ENCODE results near the gene MCRIP2.
"Not testable (repeated sequence)": the region's sequence is repeated elsewhere in the genome, so short reads cannot be mapped to it uniquely, and the experiment has no call there.

The MCRIP2 gene, protein sequence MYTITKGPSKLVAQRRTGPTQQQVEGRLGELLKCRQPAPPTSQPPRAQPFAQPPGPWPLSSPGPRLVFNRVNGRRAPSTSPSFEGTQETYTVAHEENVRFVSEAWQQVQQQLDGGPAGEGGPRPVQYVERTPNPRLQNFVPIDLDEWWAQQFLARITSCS

DNA sequence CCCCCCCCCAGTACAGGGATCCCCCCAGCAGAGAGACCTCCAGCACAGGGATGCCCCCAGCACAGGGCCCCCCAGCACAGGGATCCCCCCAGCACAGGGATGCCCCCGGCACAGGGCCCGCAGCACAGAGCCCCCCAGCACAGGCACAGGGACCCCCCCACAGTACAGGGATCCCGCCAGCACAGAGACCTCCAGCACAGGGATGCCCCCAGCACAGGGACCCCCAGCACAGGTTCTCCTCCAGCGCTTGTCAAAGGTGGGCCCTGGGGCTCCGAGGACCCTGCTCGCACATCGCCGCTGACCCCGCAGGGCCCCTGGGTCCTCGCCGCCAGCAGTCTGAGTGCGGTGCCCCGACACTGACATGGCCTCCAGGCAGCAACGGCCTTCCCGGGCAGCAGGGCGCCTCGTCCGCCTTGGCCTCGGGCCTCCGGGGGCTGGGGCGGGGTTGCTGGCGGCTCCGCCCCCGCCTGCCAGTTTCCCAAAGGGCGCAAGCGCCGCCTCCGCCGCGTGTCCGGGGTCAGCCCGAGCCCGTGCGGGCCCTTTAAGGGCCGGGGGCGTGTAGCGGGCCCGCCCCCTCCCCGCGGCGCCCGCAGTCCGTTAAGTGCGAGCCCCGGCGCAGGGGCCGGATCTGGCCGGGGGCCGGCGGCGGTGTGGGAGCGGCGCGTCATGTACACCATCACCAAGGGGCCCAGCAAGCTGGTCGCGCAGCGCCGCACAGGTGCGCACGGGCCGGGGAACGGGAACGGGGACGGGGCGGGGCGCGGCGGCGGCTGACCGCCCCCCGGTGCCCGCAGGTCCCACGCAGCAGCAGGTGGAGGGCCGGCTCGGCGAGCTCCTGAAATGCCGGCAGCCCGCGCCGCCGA is at the start of gene MCRIP2:
TSS of gene MCRIP2 (plus strand) at position 503 of the 863 bp plus-strand sequence. CDS start at position 667, 164 bp downstream.
- peak; percentile 91 for DNase-seq

DNA sequence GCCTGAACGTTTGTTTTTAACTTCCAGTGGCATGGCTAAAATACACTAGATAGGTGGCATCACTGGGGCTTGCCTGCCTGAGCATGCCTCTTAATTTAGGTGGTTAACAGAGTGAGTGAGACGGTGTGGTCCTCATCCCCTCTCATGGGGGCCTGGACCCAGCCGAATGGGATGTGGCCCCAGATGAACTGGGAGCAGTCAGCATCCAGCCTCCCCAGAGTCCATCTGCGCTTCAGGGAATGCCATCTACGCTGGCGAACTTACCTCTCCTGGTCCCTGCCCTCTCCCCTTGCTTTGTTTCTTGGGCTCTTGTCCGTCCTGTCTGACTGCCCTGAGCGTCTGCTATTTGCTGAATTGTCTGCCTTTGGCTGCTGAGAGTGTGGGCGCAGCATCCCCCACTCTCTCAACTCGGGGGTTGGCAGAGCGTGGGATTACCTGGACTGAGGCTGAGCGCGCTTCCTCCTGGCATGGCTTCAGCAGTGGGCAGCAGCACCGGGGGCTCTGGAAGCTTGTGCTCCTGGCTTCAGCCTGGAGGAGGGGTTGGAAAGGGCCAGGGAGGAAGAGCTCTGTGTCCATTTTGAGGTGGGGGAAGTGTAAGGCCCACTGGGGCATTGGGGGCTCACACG is 49.6 kb upstream of the MCRIP2 start:
- no peak for DNase-seq

DNA sequence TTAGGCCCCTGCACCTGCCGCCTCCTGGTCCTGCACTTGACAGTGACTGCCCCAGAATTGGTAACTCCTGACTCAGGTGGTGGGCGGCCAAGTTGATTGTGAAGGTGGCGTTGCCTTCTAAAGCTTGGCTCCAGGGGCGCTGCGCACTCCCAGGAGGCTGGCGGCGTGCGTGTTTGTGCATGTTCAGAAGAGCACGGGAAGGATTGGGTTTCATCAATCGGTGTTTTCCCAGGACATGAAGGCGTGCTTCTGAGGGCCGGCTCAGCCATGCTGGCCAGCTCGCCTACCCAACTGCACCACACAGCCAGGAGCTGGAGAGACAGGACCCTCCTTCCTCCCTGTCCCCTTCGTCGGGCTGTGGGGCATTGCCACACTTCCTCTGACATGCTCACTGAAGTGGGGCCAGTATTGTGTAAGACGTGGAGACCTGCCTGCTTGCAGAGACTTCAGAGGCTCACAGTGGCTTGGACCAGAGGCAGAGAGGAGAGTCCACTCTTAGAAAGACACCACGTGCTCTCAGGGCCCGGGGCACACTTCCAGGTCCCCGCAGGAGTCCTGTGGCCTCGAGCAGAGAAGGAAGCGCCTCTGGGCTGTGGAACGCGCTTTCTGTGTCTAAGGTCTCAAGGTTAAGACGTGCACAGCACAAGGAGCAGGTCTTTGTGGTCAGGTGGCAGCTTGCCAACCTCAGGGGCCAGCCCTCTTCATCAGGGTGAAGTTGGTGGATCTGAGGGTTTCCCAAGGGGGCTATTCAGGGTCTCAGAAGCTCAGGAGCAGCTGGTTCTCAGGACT is 48.9 kb upstream of the MCRIP2 start:
- no peak for DNase-seq

DNA sequence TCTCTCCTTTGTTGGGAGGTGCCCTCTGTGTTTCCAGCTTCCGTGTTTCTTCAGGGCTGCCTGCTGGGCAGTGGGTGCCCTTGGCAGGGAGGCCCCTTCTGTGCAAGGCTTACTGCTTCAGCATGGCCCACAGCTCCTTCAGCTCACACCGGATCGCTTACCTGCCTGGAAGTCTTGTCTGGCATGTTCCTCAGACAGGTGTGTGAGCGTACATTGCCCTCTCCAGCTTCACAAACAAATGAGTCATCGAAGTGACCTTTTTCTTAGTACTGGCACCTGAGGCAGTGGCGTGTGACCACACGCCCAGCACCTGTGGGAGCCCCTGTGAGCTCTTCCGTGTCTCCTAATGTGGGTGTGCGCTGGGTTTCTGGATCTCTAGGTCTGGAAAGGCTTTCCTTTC is 48.2 kb upstream of the MCRIP2 start:
- no peak for DNase-seq

DNA sequence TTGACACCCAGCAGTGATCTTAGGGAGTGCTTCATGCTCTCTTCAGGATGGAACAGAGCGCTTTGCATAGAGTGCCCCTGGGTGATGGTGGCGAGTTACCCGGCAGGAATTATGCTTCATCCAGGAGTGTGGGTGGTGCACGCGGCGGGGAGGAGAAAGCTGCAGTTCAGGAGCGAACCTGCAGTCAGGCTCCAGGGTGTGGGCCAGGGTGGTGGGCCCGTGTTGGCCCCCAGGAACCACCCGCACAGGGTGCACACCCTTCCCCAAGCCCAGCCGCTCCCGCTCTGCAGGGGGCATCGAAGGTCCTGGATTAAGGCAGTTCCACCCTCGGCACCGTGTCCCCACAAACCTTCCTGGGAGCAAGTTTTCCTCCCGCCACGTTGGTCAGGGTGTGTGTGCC is 47.8 kb upstream of the MCRIP2 start:
- no peak for DNase-seq

DNA sequence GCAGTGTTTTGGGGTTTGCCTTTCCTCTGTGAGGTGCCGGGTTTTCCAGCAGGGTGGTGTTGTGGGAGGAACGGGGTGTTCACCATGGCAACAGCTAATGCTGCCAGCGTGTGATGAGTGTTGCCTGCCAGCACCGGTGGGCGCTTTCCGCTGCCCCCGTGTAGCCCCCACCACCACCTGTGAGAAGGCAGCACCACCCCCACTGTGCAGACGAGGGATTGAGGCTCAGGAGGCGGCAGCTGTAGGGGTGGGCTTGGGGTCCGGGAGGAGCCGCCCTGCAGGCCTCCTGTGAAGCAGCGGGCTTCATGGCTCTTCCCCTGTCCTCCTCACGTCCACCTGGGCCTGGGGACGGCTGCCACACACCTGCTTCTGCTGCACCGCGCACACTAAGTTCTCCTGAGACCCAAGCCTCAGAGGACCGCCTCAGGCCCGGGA is 46.5 kb upstream of the MCRIP2 start:
- no peak for DNase-seq

DNA sequence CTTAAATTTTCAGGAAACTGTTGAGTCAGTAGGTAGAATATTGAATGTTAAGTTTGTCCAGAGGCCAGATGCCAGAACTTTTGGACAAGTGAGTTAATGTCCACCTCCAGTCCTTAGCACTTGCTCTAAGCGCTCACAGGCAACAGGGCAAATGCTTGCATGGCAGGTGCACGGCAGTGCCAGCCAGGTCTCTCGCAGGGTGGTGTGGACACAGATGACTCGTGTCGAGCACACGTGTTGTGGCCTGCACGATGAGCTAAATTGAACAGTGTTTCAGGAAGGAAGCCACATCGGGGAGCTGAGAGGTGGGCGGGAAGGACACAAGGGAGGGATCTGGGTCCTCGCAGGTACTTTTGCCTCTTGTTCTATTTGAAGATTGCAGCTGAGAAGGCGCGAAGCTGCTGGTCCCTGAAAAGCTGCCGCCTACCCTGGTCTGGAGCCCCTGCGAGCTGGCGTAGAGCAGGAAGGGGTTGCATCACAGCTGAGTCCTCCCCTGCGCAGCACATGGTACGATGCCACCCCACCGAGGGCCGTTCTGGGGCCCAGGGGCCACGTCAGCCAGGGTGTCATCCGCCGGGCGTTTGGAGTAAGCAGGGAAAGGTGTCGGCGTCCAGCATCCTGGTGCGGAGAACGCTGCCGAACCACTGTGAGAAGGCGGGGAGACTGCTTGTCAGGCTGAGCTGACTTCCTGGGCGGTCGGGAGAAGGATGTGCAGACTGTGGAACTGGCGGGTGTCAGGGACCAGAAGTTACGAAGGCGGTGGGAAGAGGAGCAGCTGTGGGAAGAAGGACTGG is 45.5 kb upstream of the MCRIP2 start:
- no peak for DNase-seq

DNA sequence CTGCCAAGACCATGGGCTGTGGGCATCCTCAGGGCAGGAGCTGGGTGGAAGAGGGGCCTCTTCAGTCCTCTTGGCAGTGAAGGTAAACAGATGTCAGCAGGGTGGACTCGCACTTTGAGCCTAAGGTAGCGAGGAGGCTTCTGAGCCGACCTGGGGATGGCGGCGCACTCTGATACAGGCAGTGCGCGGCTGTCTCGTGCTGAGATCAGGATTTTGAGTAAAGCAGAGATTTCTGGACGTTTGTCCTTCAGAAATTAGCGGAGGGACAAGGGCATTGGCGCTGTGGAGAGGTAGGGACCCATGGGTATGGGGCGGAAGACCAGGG is 44.9 kb upstream of the MCRIP2 start:
- DNase-seq, result no peak

DNA sequence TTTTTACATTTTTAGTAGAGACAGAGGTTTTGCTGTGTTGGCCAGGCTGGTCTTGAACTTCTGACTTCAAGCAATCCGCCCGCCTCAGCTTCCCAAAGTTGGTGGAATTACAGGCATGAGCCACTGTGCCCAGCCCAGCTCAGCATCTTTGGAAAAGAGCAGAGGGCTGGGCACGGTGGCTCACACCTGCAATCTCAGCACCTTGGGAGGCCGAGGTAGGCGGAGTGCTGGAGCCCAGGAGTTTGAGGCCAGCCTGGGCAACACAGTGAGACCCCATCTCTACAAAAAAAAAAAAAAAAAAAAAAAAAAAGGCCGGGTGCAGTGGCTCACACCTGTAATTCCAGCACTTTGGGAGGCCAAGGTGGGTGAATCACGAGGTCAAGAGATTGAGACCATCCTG is 44.0 kb upstream of the MCRIP2 start:
- DNase-seq, result not testable (repeated sequence)

DNA sequence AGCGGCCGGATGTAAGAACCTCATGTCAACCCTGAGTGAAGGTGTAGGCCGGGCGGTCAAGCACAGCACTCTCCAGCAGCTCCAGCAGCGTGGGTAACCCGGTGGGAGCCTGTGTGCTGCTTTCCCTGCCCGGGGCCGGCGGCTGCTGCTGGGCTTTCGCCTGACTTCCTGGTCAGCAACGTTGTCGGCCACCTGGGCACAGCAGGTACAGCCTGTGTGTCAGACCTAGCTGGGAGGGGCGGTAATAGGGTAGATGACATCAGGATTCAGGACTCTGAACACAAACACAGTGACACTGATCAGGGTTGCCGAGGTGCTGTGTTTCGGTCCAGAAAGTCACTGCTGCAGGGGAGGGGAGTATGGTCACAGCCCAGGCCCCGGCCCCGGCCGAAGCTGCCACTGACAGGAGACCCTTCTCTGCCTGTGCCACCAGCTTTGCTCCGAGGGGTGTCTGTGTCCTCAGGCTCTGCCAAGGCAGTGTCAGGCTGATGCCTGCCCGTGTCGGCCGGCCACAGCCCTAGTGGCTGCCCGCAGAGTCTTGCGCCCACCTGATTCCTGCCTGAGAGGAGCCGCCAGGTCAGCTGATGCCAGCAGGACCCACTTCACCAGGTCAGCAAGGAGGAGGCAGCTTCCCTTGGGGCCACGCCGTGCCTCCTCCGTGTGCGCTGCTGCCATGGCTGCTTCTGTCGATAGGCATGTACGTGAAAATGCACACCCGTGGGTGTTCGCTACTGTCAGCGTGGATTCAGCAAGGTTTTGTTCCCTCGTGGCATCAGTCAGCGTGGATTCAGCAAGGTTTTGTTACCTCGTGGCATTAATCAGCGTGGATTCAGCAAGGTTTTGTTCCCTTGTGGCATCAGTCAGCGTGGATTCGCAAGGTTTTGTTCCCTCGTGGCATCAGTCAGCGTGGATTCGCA is 42.5 kb upstream of the MCRIP2 start:
- no peak for DNase-seq

DNA sequence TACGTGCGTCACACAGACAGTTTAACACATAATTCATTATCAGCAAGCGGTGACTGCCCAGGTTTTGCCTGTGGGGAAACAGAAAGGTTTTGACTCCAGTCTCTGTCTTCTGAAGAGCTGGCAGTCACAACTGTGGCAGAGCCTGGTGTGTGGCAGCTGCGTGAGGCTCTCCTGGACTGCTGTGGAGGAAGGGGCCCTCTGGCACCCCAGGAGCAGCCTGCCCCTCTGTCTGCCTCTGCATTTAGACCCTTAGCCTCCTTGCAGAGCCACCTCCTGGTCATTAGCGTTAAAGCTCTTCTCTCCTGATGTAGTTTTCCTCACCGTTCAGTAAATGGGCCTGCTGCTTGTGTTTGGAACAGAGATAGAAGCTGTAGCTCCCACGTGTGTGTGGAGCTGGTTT is 40.8 kb upstream of the MCRIP2 start:
- no peak for DNase-seq

DNA sequence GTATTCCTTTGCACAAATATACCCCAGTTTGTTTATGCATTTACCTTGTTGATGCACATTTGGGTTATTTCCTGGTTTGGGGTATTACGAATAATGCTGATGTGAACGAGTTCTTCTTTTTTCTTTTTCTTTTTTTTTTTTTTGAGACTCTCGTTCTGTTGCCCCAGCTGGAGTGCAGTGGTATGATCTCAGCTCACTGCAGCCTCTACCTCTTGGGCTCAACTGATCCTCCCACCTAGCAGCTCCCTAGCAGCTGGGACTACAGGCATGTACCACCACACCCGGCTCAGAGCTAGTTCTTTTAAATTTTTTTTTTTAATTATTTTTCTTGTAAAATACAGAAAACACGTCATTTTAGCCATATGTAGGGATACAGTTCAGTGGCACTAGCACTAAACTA is 37.7 kb upstream of the MCRIP2 start:
- no peak for DNase-seq

DNA sequence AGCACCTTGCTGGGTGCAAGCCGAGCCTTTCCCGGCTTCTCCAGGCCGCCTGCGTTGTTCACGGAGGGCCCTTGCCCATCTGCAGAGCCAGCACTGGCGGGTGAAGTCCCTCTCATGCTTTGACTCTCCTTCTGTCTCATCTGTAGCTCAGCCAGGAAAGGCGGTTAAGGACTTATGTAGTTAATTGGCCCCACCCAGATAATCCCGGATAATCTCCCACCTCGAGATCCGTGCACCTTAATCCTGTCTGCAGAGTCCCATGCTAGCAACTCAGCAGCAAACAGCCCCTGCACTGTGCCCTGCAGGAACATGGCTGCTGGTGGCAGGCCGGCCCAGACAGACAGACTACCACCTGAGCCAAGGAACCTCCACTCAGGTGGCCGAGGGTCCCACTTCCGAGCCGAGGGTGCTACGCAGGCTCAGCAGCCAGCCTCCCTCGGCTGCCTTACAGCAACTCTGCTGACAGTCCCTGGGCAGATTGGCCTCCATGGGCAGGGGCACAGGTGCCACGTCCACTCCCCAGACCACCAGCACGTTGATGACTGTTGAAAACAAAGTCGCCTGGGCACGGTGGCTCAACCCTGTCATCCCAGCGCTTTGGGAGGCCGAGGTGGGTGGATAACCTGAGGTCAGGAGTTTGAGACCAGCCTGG is 34.8 kb upstream of the MCRIP2 start:
- no peak for DNase-seq

DNA sequence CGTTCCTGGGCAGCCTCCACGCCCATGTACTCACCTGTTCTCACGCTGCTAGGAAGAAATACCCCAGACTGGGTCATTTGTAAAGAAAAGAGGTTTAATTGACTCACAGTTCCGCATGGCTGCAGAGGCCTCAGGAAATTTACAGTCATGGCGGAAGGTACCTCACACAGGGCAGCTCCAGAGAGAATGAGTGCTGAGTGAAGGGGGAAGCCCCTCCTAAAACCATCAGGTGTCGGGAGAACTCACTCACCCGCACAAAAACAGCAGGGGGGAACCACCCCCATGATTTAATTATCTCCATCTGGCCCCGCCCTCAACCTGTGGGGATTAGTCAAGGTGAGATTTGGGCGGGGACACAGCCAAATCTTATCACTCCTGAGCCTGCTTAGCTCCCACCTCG is 33.6 kb upstream of the MCRIP2 start:
- DNase-seq, result peak; percentile 77

DNA sequence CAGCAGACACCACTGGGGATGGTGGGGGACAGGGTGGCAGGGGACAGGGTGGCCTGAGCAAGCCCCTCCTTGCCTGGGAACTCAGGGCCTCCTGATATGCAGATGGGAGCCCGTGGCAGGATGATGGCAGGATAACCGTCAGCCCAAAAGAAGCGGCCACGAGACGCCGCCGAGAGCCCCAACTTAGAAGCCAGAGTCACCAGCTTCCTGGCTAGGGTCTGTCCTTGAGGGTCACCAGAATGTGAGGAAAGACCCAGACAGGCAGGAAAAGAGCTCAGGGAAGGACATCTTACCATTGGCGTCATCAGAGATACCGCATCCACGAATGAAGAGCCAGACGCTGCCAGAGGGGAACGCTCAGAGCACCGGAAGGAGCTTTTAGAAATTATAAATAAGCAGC is 32.3 kb upstream of the MCRIP2 start:
- DNase-seq, result no peak

DNA sequence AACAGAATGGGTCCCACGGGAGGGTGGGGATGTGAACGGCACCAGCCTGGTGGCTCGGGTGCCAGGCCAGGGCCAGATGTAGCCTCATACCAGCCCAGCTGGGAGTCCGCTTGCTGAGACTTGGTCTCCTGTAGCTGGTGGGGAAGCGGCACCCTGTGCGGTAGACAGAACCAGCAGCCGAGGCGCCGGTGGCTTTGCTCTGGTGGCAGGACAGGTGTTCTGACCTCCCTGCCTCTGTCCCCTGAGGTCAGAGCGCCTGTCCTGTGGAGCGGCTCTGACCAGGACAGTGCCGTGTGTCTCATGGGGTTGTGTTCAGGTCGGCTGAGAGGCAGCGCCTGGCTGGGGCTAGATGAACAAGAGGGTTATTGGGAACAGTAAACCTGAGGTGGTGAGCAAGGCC is 31.6 kb upstream of the MCRIP2 start:
- DNase-seq, result no peak

DNA sequence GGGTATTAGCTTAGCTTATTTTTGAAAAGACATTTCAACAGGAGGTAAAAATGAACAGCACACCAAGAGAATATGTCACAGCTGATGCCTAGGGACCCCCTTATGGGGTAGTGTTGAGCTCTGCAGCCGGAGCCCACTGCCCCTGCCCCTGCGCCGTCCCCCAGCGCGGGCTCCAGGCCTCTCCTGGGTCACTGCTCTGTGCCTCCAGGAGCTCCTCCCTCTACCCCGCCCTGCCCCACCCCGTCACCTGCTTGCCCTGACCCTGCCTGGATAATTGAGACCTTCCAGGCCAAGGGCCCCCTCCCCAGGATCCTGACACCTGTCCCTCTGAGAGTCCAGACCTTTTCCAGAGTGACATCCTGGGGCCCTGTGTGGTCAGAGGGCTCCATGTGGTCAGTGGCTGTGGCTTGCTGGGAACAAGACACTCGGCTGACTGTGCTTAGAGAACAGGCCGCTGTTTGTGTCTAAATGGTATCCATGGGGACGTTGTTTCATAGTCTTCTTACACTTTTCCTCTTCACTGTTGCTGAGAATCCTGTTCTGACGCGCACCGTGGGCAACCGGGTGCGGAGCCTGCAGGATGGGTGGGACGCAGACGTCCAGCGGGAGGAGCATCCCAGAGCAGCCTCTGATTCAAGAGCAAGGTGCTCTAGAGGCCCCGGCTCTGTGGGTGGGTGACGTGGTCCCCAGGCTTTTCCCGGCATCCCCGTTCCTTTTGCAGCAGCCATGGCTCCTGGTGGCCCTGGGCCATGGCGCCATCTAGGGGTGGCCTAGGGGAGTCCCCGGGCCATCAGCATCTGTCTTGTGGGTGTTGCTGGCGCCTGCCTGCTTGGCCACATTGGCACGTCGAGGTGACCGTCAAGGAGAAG is 30.9 kb upstream of the MCRIP2 start:
- DNase-seq, result peak; percentile 77

DNA sequence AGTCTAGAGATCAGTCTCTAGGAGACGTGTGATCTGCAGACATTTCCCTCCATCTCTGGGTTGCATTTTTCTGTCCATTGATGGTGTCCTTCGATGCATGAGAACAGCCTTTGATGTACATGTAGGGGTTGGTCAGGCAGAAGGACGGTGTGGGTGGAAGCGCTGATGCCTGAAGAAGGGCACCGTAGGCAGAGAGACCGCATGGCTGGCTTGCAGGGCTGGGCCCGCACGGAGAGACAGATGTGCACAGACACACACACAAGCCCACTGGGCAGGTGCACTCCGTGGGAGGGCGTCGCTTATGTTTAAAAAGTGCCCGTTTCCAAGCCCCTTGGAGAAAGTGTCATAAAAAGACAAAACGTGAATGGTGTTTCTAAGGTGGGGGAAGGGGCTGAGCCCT is 26.5 kb upstream of the MCRIP2 start:
- no peak for DNase-seq

DNA sequence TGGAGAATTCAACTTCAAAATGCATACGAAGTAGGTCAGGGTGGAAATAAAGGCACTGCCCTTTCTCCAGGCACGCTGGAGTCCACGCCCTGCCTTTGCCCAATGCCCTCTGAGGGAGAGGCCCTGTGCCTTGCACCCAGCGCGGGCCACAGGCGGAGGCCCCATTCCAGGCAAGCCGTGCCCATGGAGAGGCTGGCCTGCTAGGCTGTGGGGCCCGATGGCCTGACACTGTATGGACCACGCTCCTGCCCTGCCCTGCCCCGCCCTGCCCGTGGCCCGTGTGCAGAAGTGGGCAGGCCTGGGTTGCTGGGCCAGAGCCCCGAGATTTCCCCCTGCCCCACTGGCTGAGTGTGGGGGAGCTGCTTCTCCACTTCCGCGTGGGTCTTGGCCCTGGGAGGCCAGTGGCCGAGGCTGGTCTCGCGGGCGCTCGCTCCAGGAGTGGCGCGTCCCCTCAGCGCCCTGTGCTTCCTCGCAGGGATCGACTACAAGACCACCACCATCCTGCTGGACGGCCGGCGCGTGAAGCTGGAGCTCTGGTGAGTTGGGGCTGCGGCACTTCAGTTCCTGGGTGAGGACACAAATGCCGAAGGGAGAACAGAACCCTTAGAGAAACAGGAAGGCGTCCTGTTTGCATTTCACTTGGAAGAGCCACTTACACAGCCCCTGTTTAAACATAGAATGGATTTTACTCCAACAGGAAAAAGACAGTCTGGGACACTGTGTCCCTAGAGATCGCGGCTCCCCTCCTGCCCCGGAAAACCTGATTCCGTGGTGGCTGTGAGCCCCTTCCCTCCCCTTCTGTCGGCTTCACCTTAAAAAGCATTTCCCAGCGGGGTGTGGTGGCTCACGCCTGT is 24.7 kb upstream of the MCRIP2 start:
- DNase-seq, result no peak

All from stimulated activated CD4-positive, alpha-beta T cell treated with anti-CD3 and anti-CD28 coated beads, Interleukin-15, amount 100 ng/mL, for 24 hours (primary cell).